HG03139 (cell line): ENCODE results near the gene PRKCA.
"Not testable (repeated sequence)": the region's sequence is repeated elsewhere in the genome, so short reads cannot be mapped to it uniquely, and the experiment has no call there.

ENCODE experiments used
- ATAC-seq: cut with Tn5 transposase; IDR thresholded peaks from one replicate; pipeline ENCODE4 v1.9.1; 2021; ENCODE audit not compliant: unreplicated experiment

Gene PRKCA

DNA sequence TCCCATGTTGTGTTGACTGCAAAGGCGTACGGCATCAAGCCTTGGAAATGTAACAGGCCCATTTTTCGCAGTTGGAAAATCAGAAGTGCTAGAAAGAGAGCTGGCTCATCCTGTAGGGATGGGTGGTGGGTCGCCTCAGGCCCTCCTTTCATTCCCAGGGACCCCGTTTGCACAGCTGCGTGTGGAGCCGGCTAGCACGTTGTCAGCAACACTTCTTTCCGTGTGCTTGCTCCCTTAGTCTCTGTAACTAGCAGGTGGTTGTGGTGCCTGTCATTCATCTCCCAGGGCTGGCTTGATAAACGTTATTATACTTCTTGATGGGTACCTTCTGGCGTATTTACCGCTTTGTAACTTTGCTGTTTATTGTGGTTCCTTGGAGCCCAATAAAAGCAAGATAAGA is 293.5 kb downstream of the PRKCA start:
- no peak for ATAC-seq

DNA sequence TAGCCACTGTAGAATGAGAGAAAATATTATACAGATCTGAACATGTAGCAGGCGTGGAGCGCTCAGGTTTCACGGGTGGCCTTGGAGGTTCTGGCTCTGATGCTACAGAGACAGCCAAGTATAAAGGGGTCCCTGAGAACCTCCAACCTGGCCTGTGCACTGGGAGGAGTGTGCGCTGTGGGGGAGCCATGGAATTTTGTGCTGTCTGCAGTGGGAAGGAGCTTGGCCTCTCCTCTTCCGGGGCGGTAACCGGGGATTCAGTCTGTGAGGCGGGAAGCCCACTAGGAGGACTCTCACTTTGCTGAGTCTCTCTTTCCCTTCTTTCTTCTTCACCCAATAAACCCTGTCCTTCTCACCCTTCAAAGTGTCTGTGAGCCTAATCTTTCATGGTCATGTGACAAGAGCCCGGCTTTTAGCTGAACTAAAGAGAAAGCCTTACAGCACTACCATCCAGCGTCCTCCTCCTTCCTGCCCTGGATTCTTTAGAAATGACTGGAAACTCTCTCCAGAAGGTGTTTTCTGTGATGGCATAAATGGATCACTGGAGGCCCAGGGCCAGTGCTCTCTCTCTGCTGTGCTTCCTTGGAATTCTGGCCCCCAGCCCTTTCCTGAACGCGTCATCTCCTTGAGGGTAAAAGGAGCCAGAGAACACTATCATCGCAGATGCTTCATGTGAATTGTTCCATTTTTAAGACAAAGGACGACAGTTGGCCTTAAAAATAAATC is 300.4 kb downstream of the PRKCA start:
- no peak for ATAC-seq

DNA sequence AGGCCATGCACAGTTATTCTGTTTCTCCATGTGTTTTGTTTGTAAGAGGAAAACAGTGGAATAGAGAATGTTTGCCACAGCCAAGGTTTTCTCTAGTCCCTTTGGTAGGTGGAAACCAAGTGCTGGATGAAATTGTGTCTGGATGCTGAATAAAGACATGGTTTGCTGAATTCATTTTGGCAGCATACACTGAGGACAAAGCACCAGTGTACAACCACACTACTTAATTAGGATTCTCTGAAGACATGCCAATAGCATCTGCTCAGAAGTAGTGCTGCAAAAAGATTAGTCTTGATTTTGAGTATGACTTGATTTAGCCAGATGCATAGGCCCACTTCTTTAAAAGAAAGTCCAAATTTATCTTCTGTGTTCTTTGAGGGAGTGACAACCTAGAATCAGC is 302.0 kb downstream of the PRKCA start:
- ATAC-seq, result no peak

- no peak for ATAC-seq
Observed at GRCh38 chr17:66605541-66605940, 303.1 kb downstream of the PRKCA start.

DNA sequence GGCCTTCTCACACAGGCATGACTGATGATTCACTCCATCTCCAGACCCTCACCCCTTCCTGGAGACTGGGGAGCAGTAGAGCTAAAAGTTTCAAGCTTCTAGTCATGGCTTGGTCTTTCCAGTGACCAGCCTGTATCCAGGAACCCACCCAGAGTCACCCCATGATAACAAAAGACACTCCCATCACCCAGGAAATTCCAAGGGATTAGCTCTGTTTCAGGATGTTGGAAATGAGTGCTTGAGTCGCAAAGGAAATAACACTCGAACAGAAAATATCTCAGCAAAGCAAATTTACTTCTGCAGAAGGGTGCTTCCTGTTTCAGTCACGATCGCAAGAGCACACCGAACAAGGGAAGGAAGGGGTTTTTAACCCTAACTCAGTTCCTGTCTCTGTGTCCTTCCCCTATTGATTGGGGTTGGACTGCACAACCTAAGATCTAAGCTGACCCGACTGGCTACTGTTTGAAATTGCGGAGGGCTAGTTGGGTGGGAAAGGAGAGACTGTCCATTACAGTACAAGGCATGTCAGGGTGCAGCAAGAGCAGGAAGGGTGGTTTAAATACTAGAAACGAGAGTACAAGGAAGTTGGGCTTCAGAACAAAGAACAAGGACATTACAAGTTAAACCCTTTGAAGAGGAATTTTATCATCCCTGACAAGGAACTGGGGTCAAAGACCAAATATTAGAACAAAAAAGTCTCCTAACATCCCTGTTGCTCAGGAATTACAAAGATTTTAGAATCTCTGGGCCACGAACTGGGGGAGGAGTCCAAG is 308.1 kb downstream of the PRKCA start:
- ATAC-seq, result no peak

DNA sequence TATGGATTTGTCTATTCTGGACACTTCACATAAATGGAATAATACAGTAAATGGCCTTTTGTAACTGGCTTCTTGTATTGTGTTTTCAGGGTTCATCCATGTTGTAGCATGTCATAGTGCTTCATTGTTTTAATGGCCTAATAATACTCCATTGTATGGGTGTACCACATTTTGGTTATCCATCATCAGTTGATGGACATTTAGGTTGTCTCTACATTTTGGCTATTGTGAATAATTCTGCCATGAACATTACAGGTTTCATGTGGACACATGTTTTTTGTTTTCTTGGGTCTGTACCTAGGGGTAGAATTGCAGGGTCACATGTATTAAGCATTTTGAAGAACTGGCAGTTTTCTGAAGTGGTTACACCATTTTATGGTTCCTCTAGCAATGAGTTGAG is 309.0 kb downstream of the PRKCA start:
- no peak for ATAC-seq

DNA sequence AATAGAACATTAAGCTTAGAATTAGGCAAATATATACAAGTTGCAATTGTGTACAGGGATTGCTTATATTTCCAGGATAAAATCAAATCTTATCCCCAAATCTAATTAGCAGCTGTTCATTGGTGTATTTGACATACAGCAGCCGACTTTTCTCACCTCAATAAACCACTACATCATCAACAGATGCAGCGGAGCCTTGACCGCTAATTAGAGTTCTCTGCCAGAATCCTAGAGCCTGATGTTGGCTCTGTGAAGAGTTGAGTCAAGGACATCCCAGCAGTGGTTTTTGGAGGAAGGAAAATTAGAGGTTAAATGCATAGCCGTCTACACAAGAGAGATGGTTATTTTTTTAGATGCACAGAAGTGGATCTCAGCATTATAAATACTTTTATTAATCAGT is 310.6 kb downstream of the PRKCA start:
- no peak for ATAC-seq

DNA sequence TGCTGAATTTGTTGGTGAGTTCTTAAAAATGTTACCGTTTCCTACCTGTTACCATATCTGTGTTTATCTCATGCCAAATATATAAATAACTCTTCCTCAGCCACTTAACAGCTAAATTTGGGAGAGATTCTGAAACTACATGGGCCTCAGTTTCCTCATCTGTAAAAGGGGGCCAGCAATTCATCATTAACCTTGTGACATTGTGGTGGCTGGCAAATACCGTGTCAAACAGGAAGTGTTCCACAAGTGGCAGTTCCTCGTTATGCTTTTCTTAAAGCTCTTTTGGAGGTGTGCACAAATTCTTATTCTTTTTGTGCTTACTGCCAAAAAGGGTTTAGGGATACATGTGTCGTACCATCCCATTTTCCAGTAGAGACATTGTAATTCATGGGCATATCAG is 312.1 kb downstream of the PRKCA start:
- no peak for ATAC-seq

DNA sequence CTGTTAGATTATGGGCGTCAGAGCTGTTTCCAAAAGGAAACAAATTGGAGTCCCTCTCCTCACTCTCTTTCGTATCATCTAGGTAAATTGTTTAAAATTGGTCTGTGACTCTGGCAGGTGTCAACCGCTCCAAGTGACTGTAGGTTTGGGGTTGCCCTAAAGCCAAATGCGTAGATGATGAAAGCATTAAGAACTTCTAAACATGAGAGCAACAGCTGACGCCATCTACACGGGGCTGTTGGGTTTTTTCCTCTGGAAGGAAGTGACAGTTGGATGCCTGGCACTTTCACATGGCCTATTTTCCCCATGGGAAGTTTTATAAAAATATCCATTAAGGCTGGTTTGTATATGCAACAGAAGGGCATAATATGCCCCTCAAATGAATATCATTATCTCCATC is 316.8 kb downstream of the PRKCA start:
- ATAC-seq, result no peak

- no peak for ATAC-seq
Observed at GRCh38 chr17:66620528-66620927, 318.1 kb downstream of the PRKCA start.

GRCh38 chr17:66624630-66625029 is 322.2 kb downstream of the PRKCA start:
- not testable (repeated sequence) for ATAC-seq

DNA sequence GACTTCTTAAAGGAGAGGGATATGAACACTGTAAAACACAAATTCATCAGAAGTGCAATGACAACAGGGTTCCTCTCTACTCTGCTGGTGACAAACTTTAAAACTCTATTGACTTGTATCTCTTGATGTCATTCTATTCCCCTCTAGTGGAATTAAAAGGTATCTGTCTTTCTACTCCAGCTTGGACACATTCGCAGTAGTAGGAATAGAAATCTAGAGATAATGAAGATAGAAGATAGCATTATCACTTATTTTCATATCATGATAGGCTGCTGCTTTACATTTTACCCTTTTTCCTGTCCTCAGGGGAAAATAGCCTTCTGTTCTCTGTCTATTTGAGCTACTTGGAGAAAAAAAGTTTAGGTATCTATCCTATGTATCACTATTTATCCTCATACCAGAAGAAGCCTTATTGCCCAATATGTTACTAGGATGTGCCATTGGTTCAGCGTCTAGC is 322.9 kb downstream of the PRKCA start:
- ATAC-seq, result no peak

GRCh38 chr17:66627985-66628384 is 325.6 kb downstream of the PRKCA start:
- ATAC-seq, result no peak

- ATAC-seq, result no peak
Observed at GRCh38 chr17:66629762-66630161, 327.3 kb downstream of the PRKCA start.

- no peak for ATAC-seq
Observed at GRCh38 chr17:66630379-66630778, 328.0 kb downstream of the PRKCA start.

DNA sequence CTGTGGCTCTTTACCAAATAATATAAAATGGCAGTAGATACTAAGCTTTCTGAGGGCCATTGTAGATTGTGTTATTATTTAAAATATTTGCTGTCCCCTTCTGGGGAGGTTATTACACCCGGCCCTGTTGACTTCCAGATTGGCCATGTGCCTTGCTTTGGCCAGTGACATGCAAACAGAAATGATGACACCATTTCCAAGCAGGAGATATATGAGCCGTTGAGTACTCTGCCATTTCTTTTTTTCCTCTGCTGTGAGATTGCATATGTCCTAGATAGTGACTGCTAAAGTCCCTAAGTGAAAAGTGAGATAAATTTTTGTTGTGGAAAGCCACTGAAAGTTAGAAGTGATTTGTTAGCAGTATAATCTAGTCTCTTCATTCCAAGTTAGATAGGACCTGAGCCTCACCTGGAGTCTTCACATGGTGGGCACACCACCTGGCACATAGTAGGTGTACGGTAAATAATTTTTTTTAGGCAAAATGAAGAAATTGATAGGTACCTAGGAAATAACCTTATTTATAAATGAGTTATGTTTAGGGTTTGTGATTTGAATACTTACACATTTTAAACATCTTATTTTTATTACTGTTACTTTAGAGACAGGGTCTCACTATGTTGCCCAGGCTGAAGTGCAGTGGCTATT is 328.5 kb downstream of the PRKCA start:
- ATAC-seq, result no peak

GRCh38 chr17:66632731-66633130 is 330.3 kb downstream of the PRKCA start:
- no peak for ATAC-seq

- ATAC-seq, result no peak
Observed at GRCh38 chr17:66633317-66633965, 331.0 kb downstream of the PRKCA start.

DNA sequence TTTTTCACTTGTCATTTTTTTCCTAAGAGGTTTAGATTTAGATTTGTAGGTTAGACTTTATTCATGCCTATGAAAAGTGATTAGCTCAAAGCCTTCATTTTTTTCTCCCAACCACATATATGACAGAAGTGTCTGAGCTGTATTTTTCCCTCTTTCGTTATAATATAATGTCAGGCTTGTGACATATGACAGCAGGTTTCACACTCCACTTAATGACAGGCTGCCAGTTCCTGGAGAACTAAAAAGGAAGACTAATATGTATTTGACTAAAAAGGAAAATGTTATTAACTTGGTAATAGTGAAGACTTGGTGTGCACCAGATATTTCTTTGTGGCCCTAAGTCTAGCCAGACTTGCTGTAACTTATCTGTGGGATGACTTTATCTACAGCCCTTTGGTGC is 331.8 kb downstream of the PRKCA start:
- no peak for ATAC-seq

DNA sequence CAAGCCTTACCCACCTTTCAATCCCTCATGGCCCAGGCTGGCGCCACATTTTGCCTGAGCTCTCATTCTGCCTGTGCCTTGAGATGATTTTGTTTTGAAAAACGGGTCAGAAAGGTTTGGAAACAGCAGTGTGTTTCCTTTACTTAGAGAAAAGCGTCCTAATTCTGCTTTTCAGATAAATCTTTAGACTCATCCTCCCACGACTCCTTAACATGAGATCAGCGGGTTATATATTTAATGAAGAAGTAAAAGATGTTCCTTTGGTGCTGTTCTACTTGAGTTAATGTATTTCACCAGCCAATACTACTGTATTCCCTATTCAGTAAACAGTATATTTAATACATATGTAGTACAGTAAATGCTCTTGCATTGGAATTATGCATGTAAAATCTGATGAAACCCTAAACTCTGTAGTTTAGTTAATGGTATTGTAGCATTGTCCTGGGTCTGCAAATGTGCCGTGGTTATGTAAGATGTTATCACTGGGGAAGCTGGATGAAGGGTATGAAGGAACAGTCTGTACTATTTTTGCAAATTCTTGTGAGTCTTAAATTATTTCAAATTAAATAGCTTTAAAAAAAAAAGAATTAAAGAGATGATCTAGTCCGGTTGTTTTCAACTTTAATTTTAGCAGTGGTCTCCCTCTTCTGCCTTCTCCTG is 333.1 kb downstream of the PRKCA start:
- ATAC-seq, result no peak

DNA sequence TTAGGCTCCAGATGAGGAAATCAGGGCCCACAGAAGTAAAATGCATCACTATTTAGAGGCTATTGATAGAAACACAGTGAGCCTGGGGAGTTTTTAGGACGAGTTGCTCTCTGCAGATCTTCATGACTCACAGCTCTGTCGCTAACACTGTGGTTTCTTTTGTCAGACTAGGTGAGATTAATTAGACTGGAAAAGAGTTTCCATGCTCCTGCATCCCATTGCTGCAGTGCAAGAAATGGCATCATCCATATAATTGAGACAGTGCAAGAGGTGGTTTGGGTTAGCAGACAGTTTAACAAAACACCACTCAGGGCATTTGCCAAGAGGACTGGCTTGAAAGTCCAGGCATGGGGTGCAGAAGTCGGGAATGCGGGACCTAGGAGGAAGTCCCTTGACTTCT is 333.7 kb downstream of the PRKCA start:
- no peak for ATAC-seq
